ENCODE measurements around the gene HAUS5. TPM values are rescaled to one million over a fixed set of nuclear protein-coding genes. Genes with fewer than 3 reads are reported as not detected.
A peak's percentile ranks its signal among the peaks of the same experiment; 100 is the strongest.
"Not testable (repeated sequence)": the region's sequence is repeated elsewhere in the genome, so short reads cannot be mapped to it uniquely, and the experiment has no call there.

HAUS5 gene
- total RNA-seq, 1 donor from 2014 or later = 9.1 TPM

GRCh38 chr19:35582760-35583159 is 29.8 kb upstream of the HAUS5 start:
- Histone ChIP-seq H3K36me3 (no peaks in the 10 kb centered on the region), H3K9me3 (no peaks in the 10 kb centered on the region), H3K27me3 (ENCODE audit: low read depth) (peaks cover 22% of the 10 kb centered on the region), H3K27ac (no peak overlapping the region), H3K4me1 (no peaks in the 10 kb centered on the region), H3K4me3 (no peak overlapping the region)
- no peak for TF ChIP-seq CTCF (IDR thresholded peaks at IDR 0.05)
- no peak for DNase-seq
- intact Hi-C loops (cut with DNase I) = no loop called here
- no peak for ATAC-seq

- Histone ChIP-seq H3K27ac (no peak within 1 kb of the TSS), H3K4me1 (no peaks in the 10 kb centered on the region), H3K36me3 (no peaks in the 10 kb centered on the region), H3K4me3 (no peak within 1 kb of the TSS), H3K27me3 (ENCODE audit: low read depth) (peaks cover 6% of the 10 kb centered on the region), H3K9me3 (no peaks in the 10 kb centered on the region)
- DNase-seq (no peak), ATAC-seq (peak in 1 of 2 donors; percentile 21)
- intact Hi-C loops (cut with DNase I) = no loop called here
- no peak for TF ChIP-seq CTCF (IDR thresholded peaks at IDR 0.05)
Observed at GRCh38 chr19:35585848-35586247, 26.7 kb upstream of the HAUS5 start, which contains the start of gene PMIS2. TSS of gene PMIS2 (plus strand) at chr19:35586173. CDS start at chr19:35586260, 87 bp downstream.

GRCh38 chr19:35587321-35587720 is 25.2 kb upstream of the HAUS5 start:
- DNase-seq = no peak
- Histone ChIP-seq H3K27ac (no peak overlapping the region), H3K27me3 (ENCODE audit: low read depth) (peaks cover 6% of the 10 kb centered on the region)

GRCh38 chr19:35590875-35591274 is 21.7 kb upstream of the HAUS5 start:
- Histone ChIP-seq H3K27ac (no peak overlapping the region), H3K27me3 (ENCODE audit: low read depth) (peaks cover 12% of the 10 kb centered on the region), H3K4me3 (no peak overlapping the region), H3K9me3 (no peaks in the 10 kb centered on the region), H3K36me3 (no peaks in the 10 kb centered on the region), H3K4me1 (no peaks in the 10 kb centered on the region)
- no peak for ATAC-seq
- TF ChIP-seq CTCF (IDR thresholded peaks at IDR 0.05) = no peak
- intact Hi-C loops (cut with DNase I) = no loop called here
- no peak for DNase-seq

More at GRCh38 chr19:35587321-35587720, 25.2 kb upstream of the HAUS5 start:
- H3K4me3 ChIP-seq = no peak overlapping the region
- intact Hi-C loops (cut with DNase I) = no loop called here
- H3K4me1 ChIP-seq = no peaks in the 10 kb centered on the region
- no peaks in the 10 kb centered on the region for H3K36me3 ChIP-seq
- ATAC-seq = no peak
- TF ChIP-seq CTCF (IDR thresholded peaks at IDR 0.05) = no peak
- H3K9me3 ChIP-seq = no peaks in the 10 kb centered on the region

GRCh38 chr19:35592226-35592625 is 20.3 kb upstream of the HAUS5 start:
- H3K36me3 ChIP-seq = no peaks in the 10 kb centered on the region
- ATAC-seq (peak; percentile 15 to 40), DNase-seq (no peak)
- H3K4me1 ChIP-seq = no peaks in the 10 kb centered on the region
- H3K27me3 ChIP-seq (ENCODE audit: low read depth) = peaks cover 12% of the 10 kb centered on the region
- no peak overlapping the region for H3K27ac ChIP-seq
- H3K9me3 ChIP-seq = no peaks in the 10 kb centered on the region
- H3K4me3 ChIP-seq = no peak overlapping the region
- intact Hi-C loops (cut with DNase I) = no loop called here
- peak; percentile 45 for TF ChIP-seq CTCF (IDR thresholded peaks at IDR 0.05)

- intact Hi-C loops (cut with DNase I); H3K4me1 ChIP-seq; H3K9me3 ChIP-seq; ATAC-seq; H3K4me3 ChIP-seq; DNase-seq; H3K27ac ChIP-seq; H3K36me3 ChIP-seq: not testable (repeated sequence)
- H3K27me3 ChIP-seq (ENCODE audit: low read depth) = peaks cover 12% of the 10 kb centered on the region
Observed at GRCh38 chr19:35595026-35595425, 17.5 kb upstream of the HAUS5 start.
